GM19452 (cell line): ENCODE results near the gene SHISA8.
"Not testable (repeated sequence)": the region's sequence is repeated elsewhere in the genome, so short reads cannot be mapped to it uniquely, and the experiment has no call there.

Source experiments
- ATAC-seq: cut with Tn5 transposase; IDR thresholded peaks from one replicate; pipeline ENCODE4 v1.9.1; 2021; ENCODE audit not compliant: unreplicated experiment

Gene SHISA8

DNA sequence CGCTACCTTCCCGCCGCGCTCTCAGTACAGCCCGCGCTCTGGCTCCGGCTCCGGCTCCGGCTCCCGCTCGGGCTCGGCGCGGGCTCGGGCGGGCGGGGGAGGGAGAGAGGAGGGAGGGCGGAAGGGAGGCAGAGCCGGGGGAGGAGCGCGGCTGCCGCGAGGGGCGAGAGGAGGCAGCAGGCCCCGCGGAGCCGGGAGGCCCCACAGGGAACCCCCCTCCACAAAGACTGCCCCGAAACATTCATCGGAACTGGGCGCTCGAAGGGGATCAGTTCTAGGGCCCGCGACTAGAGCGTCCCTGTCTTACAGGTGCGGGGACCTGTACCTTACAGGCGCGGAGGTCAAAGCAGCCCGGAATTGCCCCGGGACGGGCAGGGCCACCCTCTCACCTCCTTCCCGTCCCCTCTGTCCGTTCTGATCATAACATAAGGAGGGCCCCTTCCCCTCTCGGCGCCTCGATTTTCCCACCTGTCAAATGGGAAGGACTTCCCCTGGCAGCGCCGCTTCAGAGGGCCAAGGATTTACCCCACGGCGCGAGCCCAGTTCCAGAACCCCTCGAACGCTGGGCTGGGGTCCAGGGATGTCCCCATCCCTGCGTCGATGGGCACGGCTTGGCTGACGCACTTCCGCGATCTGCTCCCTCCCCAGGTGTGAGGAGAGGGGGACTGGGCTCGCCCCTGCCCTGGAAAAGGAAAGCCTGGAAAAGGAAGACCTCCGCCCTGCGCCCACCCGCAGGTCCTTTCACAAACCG, at the start of gene SHISA8:
Gene SHISA8, minus strand, starts transcription at position 40 of the 751 bp plus-strand sequence. CDS start 407 bp downstream, outside the sequence.
- no peak for ATAC-seq

DNA sequence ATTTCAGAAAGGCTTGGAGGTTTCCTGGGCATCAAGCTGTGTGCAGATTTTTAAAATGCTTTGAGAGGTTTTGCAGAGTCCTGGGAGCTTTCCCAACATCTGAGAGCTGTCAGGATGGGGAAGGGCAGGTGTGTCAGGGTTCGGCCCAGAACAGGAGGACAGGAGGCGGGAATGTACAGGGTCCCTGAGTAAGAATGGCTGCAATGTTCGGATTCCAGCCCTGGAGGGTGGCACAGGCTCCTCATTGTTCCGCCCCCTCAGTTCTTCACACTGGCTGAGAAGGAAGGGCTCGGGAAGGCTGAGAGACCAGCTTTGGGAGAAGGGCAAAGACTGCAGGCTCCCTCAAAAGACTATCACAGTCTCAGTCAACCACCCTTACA, 49.2 kb upstream of the SHISA8 start:
- ATAC-seq, result no peak

DNA sequence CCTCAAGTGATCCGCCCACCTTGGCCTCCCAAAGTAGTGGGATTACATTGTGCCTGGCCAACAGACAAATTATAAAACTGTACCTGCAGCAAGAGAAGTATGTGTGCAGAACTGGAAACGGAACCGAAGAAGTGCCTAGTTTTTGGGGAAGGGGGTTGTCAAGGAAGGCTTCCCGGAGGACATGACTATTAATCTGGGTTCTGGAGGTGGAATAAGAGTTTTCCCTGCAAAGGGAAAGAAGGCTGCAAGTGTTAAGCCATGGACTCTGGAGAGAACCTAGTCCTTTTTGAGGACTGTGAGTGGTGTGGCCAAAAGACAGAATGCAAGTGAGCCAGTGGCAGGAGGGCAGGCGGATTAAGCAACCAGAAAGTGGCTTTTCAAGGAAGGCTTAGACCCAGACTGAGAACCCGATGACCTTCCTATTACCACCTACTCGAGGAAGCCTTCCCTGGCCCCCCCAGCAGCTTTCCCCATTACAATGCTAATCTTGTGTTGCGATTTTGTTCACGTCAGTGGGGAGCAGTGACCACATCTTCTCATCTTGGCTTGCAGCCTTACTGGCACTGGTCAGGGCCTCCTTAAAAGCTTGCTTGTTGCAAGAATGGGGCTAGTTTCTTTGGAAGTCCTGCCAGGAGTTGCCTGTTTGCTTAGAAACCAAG, 48.7 kb upstream of the SHISA8 start:
- no peak for ATAC-seq

DNA sequence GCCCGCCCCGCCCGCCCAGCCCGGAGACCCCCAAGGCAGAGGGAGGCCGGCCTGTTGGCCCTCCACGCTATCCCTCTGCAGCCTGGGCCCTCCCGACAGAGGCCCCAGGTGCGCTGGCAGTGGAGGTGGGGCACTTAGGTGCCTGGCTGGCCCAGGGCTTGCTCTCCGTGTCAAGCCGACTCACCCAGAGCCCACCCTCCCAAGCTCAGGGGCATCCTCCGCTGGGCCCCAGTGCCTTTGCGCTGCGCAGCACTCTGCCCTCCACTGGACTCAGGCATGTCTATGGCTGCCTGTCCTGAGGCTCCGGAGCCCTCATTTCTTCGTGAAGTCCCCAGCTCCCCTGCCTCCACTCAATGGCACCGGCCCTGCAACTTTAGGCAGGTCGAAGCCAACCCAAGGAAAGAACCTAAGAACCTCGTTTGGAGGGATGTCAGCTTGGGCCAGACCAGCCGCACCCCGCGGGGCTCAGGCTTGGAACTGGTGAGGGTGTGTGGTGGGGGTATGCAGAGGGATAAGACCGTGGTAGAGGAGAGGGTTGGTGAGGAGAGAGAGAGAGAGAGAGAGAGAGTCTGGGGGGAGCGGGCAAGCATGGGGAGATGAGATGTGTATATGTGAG, 43.2 kb upstream of the SHISA8 start:
- ATAC-seq, result no peak

DNA sequence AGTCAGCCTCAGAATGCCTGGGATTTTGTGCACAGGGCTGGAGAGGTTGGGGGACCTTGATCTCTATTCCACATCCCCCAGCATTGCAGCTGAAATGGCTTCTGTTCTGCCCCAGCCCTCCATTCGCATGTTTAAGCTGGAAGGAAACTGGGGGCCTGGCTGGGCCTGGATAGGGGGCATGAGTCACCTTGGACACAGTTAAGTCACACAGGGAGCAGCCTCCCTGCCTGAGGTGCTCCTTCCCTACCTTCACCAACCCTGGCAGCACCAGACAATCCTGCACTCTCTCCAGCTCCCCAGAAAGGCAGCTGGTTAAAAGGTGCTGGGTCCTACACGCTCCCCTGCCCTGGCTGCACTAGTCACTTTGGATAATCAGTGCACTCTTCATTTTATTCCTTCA, 37.8 kb upstream of the SHISA8 start:
- ATAC-seq, result no peak

DNA sequence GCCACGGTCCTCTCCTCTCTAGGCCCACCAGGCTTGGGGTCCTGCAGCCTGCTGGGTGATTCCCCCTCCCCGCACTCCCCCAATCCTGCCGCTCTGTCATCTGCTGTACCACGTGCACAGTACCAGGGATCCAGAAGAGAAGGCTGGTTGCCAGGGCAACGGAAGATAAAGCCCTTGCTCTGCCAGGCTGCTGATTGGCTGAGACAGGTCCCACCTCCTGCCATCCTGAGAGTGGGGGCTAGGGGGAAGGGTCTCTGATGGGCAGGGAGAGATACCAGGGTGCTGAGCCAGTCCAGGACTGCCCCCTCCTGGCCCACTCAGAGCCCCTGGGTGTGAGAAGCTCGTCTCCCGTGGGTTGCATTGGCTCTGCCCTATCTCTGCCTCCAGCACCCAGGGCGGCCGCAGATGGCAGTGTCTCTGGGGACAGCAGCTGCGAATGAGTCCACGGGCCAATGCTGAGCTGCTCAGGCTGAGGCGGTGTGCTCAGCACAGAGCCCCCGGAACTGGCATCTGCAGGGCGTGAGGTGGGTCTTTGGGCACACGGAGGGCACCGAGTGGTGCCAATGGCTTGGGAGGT, 37.1 kb upstream of the SHISA8 start, which contains the start of gene SMIM45:
Gene SMIM45, plus strand, starts transcription at position 253 of the 577 bp plus-strand sequence.
- ATAC-seq, result no peak

DNA sequence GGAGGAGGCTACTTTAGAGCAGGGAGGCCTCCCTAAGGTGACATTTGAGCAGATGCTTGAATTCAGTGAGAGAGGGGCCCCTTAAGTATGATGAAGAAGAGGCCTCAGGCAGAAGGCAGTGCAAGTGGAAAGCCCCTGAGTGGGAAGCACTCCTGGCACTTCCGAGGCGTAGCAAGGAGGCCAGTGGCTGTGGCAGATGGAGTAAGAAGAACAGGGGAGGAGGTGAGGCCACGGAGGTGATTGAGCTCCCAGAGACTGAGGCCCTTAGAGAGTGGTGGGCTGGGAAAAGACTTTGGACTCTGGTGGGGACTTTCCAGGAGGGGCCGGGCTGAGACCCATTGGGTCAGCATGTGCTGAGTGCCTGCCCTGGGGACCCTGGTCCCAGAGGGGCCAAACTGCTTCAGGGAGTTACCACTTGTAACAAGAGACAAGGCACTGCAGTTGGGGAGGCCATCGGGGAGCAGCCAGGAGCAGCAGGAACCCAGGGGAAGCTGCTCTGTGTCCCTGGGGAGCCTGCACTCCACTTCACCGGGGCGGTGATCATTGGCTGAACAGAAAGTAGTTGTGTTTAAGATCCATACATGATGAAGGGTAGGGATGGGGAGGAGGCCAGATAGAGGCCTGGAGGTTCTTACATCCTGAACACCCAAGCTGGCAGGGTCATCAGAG, 34.6 kb upstream of the SHISA8 start:
- ATAC-seq, result no peak

DNA sequence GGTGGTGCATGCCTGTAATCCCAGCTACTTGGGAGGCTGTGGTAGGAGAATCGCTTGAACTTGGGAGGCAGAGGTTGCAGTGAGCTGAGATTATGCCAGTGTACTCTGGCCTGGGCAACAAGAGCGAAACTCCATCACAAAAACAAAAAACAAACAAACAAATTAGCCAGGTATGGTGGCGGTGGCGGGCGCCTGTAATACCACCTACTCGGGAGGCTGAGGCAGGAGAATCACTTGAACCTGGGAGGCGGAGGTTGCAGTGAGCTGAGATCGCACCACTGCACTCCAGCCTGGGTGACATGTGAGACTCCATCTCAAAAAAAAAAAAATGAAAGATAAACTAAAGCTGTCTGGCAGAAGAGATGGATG, 34.0 kb upstream of the SHISA8 start:
- not testable (repeated sequence) for ATAC-seq

DNA sequence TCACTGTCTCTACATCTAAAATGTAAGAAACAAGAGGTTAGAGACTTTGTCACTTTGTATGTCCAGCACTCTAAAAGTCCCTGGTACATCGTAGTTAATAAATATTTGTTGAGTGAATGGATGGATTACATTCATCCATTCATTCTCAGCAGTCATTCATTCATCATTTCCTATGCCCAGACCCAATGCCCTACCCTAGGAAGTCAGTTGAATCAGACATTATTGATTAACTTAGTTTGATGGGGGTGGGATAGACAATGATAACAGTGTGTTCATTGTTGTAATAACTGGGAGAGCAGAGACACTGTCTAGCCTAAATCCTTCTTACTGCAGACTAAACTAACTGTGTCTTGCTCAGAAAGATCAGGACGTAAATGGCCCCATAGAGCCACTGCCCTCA, 33.3 kb upstream of the SHISA8 start:
- ATAC-seq, result no peak

DNA sequence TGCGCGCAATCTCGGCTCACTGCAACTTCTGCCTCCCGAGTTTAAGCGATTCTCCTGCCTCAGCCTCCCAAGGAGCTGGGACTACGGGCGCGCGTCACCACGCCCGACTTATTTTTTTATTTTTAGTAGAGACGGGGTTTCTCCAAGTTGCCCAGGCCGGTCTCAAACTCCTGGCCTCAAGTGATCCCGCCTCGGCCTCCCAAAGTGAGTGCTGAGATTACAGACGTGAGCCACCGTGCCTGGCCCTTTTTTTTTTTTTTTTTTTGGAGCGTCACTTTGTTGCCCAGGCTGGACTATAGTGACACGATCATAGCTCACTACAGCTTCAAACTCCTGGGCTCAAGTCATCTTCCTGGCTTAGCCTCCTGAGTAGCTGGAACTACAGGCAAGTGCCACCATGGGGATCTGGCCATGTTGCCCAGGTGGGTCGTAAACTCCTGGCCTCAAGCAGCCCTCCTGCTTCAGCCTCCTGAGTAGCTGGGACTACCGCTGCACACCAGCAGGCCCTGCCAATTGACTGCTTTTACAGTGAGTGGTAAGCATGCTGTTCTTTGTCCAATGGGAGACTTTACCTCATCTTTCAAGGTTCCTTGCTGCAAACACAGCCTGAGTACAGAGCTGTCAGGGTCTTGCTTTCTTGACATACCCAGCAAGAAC, 32.7 kb upstream of the SHISA8 start:
- ATAC-seq, result no peak

DNA sequence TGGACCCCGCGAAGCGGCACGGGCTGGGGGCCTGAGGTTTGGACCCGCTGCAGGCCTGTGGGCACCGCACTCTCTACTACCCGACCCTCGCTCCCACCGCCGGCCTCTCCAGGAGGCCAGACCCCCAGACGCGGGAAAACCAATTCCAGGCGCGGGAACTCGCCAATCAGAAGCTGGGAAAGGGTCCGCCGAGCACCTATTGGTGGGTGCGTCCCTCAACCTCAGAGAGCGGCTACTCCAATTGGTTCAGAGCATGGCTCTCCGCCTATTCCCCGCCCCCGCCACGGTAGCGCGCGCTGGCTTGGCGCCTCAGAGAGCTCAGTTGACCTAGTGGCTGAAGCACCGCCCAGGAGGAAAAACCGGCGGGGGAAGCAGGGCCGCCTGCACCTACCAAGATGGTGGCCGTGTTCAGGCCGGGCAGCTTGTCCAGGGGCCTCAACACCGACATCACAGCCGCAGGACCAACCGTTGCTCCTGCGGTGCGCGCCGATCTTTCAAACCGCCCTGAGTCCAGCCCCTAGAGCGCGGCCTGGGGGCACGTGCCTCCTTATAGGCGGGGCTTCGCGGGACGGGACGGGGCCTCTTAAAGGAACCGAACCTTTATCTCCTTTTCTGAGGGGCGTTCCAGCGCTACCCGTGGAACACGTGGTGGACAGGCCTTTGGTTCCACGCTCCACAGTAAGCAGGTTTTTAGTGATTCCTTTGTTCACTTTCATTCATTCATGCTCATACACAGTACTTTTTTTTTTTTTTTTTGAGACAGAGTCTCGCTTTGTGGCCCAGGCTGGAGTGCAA, 32.0 kb upstream of the SHISA8 start, which contains the start of gene CENPM:
Gene CENPM, minus strand, starts transcription at position 524 of the 795 bp plus-strand sequence. Its CDS starts 76 bp downstream, at position 448.
- ATAC-seq, result peak; percentile 80

DNA sequence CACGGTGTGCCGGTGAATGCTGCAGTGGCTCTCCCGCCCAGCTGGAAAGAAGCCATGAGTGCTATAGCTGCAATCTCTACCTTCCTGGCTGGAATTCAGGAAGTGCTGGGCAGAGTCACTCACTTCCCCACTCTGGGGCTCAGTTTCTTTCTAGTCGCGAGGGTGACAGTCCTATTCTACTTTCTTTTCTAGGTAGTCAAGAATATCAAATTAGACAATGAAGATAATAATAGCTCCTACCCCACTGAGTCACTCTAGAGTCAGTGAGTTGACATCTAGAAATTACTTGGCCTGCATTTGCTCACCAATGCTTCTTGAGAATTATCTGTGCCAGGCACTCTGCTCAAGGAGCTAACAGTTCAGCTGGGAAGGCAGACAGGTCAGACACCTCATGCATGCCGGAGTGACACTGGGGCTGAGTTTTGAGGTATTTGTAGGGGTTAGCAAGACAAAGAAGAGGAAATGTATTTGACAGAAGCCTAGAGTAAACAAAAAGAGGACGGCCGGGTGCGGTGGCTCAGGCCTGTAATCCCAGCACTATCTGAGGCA, 28.9 kb upstream of the SHISA8 start:
- no peak for ATAC-seq

DNA sequence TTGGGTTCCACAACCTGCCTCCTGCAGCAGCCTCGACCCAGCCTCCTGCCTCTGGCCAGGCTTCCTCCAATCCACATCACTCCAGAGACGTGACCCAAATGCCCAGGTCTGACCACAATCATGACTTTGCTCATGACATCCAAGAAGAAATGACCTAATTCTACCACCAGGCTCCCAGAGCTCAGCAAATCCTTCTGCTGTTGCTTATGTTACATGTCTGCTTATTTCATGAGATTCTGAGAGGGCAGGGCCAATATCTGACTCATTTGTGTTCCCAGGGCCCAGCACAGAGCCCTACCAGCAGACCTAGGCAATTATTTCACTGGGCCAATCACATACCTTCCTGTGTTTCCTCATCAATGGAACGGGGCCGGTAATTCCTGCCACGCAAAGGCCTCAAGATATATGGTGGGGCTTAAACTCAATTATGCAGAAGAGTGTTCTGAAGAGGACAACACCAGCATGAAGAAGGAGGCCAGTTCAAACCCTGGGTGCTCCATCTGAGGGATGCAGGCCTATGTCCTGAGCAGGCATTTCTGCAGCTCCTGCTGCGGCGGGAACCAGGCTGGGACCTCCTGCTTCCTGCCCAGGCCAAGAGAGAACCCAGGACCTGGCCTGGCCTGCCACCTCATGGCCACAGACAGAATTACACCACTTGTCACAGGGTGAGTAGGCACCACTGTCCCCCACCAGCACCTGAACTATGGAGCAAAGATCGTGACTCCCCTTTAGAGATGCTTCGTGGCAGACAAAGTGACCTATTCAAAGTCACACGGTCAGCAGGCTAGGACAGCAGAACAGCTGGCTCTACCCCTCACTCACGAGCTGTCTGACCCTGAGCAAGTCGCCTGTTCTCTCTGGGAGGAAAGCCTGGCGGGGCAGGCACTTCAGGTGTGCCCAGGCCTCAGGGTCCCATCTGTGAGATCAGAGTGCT, 26.2 kb upstream of the SHISA8 start:
- peak; percentile 34 for ATAC-seq

DNA sequence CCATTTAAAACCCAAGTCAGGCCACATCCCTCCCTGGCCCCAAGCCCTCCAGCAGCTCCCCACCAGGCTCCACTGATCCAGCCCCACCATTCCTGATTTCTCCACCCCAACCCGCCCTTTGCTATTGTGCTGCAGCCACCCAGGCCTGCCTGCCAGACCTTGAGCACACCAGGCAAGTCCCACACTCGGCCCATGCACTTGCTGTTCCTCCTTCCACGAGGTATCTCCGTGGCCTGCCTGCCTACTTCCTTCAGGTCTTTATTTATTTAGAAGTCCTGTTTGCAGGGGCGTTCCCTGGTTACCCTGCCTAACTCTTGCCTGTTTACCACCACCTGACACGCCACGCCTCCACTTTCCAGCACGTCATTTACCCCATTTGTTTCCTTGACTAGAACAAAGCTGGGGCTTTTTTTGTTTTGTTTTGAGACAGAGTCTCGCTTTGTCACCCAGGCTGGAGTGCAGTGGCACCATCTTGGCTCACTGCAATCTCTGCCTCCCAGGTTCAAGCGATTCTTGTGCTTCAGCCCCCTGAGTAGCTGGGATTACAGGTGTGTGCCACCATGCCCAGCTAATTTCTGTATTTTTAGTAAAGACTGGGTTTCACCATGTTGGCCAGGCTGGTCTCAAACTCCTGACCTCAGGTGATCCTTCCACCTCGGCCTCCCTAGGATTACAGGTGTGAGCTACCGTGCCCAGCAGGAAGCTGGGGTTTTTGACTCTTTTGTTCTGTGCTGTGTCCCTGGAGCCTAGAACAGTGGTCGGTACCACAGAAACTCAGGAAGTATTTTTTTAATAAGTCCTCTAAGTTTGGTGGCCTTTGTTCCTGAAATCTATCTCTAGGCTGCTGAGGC, 25.3 kb upstream of the SHISA8 start:
- peak; percentile 46 for ATAC-seq

DNA sequence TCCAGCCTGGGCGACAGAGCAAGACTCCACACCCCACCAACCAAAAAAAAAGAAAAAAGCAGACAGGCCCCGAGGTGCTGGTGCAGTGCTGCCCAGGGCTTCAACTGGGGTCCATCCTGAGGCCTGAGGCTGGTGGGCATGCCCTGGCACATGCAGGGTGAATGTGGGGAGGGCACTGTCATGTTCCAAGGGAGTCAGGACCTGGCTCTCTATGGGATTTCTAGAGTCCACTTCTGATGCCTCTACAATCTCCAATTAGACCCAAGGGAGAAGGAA, 22.0 kb upstream of the SHISA8 start:
- no peak for ATAC-seq

DNA sequence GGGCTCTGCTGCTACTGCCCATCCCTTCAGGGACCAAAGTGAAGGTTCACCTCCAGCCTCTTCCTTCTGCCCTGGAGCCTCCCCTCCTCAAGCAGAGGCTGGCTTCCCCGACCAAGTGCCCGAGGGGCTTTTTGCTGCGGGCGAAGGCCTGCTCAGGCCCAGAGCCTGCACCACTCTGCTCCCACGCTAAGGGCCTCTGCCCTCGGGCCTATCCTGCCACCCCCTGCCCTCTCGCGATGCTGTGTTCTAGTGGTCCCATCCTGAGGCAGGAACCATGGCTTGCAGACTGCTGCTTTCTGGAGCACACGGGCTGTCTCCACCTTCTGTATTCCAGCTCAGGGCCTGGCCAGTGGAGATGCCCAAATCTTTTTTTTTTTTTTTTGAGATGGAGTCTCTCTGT, 20.6 kb upstream of the SHISA8 start:
- no peak for ATAC-seq

DNA sequence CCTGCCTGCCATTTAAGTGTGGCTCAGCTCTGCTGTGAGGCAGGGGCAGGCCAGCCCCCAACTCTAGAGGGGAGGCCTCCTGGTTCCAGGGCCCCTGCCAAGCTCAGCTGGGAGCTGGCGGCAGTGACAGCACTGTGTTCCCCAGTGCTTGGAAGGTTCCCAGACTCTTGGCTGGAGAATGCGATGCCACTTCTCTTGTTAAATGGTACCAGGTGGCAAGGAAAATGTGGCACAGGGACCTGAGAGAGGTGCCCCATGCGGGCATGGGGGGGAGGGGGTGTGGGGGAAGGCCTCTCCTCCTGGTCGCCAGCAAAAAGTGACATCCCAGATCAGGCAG, 20.1 kb upstream of the SHISA8 start:
- no peak for ATAC-seq
